ENCODE results near the gene LDLRAD4.

DNA sequence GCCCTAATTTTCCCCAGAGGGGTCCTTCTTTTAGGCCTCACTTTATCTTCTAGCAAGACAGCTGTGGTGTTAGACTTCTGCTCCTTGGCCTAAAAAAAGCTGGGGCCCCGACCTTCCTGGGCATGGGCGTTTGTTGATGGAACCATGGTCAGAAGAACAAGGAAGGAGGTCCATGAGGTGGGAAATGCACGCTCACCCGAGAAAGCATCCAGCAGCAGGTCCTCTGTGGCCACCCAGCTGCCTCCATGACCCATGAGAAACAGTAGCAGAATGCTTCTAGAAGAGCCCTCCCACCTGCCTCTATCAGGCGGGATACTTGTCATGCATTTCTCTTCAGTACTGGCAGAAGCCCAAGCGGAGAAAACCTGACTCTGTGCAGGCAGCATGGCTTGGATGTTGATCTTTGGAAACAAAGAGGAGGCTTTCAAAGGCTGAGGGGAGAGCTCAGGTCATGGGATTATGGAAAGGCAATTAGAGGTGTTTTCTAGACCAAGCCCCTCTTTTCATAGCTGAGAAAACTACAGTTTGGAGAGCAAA is 258.7 kb downstream of the LDLRAD4 start:
- TF ChIP-seq, protein P1, sequence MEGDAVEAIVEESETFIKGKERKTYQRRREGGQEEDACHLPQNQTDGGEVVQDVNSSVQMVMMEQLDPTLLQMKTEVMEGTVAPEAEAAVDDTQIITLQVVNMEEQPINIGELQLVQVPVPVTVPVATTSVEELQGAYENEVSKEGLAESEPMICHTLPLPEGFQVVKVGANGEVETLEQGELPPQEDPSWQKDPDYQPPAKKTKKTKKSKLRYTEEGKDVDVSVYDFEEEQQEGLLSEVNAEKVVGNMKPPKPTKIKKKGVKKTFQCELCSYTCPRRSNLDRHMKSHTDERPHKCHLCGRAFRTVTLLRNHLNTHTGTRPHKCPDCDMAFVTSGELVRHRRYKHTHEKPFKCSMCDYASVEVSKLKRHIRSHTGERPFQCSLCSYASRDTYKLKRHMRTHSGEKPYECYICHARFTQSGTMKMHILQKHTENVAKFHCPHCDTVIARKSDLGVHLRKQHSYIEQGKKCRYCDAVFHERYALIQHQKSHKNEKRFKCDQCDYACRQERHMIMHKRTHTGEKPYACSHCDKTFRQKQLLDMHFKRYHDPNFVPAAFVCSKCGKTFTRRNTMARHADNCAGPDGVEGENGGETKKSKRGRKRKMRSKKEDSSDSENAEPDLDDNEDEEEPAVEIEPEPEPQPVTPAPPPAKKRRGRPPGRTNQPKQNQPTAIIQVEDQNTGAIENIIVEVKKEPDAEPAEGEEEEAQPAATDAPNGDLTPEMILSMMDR (IDR thresholded peaks at IDR 0.05), result no peak
- TF ChIP-seq POLR2A (IDR thresholded peaks at IDR 0.05) (no peak), EP300 (IDR thresholded peaks at IDR 0.05) (no peak)

All from tibial nerve (tissue), 4 donors.